Stimulated activated CD8-positive, alpha-beta memory T cell treated with anti-CD3 and anti-CD28 coated beads, Interleukin-4, amount 100 ng/mL, for 4 hours (primary cell): ENCODE measurements around the gene KIF1A.
"Not testable (repeated sequence)": the region's sequence is repeated elsewhere in the genome, so short reads cannot be mapped to it uniquely, and the experiment has no call there.

Experiments
- DNase-seq, 2 donors: peaks; one replicate each; pipeline ENCODE4 v3.0.0-alpha.2; 2020; ENCODE audit warnings: low read depth in 2 of 2, low spot score in 1 of 2

KIF1A gene

GRCh38 chr2:240704651-240705050, 115.4 kb downstream of the KIF1A start:
- DNase-seq, result peak in 1 of 2 donors; percentile 8

GRCh38 chr2:240703417-240704341, 116.3 kb downstream of the KIF1A start:
- no peak for DNase-seq

GRCh38 chr2:240702640-240703011, 117.4 kb downstream of the KIF1A start:
- DNase-seq, result no peak

- no peak for DNase-seq
Observed at GRCh38 chr2:240701736-240702639, 118.0 kb downstream of the KIF1A start.

- DNase-seq, result no peak
Observed at GRCh38 chr2:240701091-240701735, 118.8 kb downstream of the KIF1A start.

- not testable (repeated sequence) for DNase-seq
Observed at GRCh38 chr2:240700616-240701015, 119.4 kb downstream of the KIF1A start.

GRCh38 chr2:240699835-240700234, 120.2 kb downstream of the KIF1A start:
- not testable (repeated sequence) for DNase-seq

GRCh38 chr2:240698852-240699561, 121.0 kb downstream of the KIF1A start:
- DNase-seq, result not testable (repeated sequence)

- DNase-seq, result not testable (repeated sequence)
Observed at GRCh38 chr2:240696469-240696868, 123.5 kb downstream of the KIF1A start.

GRCh38 chr2:240695593-240695992, 124.4 kb downstream of the KIF1A start:
- DNase-seq, result not testable (repeated sequence)

GRCh38 chr2:240694304-240694703, 125.7 kb downstream of the KIF1A start:
- not testable (repeated sequence) for DNase-seq

GRCh38 chr2:240692583-240693561, 127.1 kb downstream of the KIF1A start:
- not testable (repeated sequence) for DNase-seq

GRCh38 chr2:240691631-240692420, 128.2 kb downstream of the KIF1A start, which contains the start of gene AQP12A:
Gene AQP12A, plus strand, starts transcription at chr2:240691866. Its CDS starts 48 bp downstream, at chr2:240691914.
- DNase-seq, result not testable (repeated sequence)

- not testable (repeated sequence) for DNase-seq
Observed at GRCh38 chr2:240691075-240691427, 129.0 kb downstream of the KIF1A start.

GRCh38 chr2:240690421-240691074, 129.5 kb downstream of the KIF1A start:
- DNase-seq, result not testable (repeated sequence)

- no peak for DNase-seq
Observed at GRCh38 chr2:240689975-240690374, 130.0 kb downstream of the KIF1A start.

GRCh38 chr2:240688553-240688919, 131.5 kb downstream of the KIF1A start:
- DNase-seq, result no peak
